Measurements from ENCODE around the gene RAB7B. TPM values are rescaled to one million over a fixed set of nuclear protein-coding genes. Genes with fewer than 3 reads are reported as not detected.

Gene RAB7B
- total RNA-seq, 4 donors from 2014 or later, result 0.78 to 2.4 (median 1.3) TPM

DNA sequence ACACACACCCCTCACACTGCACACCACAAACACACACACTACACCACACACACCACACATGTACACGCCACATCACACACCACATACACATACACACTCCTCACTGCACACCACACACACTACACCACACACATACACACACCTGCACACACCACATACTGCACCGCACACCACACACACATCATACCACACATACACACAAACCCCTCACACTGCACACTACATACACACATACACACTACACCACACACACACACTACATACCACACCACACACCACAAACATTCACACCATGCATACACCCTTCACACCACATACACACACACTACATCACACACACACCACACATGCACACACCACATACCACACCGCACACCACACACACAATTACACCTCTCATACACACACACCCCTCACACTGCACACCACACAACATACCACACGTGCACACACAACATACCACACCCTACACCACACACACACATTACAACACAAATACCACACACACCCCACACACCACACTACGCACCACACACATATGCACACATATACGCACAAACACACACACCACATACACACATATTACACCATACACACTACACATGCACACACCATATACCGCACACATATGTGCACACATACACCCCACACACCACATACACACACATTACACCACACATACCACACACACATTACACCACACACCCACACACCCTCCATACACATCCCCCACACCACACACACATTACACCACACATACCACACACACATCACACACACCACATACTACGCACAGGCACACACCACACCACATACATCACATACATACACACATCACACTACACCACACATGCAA, 29.6 kb downstream of the RAB7B start:
- no peaks in the 10 kb centered on the region for H3K27me3 ChIP-seq
- H3K4me1 ChIP-seq, result no peaks in the 10 kb centered on the region
- WGBS, 2 donors, result 96% methylated on average over 8 of the region's 8 CpGs
- H3K36me3 ChIP-seq, result no peaks in the 10 kb centered on the region
- H3K9me3 ChIP-seq, result no peaks in the 10 kb centered on the region
- no peak overlapping the region for H3K4me3 ChIP-seq
- TF ChIP-seq POLR2A (IDR thresholded peaks at IDR 0.05), result no peak
- TF ChIP-seq EP300 (IDR thresholded peaks at IDR 0.05), result no peak
- DNase-seq (ENCODE audit: low spot score in 2 of 2), result no peak
- no peak overlapping the region for H3K27ac ChIP-seq

DNA sequence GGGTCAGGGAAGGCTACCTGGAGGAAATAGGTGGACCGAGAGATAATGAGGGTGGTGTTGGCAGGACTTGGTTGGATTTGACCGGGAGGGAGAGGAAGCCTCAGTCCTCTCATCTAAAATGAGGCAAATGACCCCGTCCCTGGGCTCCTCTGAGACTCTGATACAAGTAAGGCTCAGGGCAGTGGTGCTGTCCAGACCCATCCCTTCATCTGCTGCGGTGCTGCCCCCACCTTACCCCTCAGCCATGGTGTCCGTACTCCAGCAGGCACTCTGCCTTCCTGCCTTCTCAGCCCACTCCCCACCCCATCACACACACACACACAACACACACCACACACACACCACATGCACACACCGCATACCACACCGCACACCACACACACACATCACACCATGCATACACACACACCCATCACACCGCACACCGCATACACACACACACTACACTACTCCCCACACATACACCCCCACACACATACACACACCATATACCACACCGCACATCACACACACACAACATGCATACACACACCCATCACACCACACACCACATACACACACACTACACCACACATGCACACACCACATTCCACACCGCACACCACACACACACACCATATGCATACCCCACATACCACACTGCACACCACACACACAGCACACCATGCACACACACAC, 30.6 kb downstream of the RAB7B start:
- DNase-seq (ENCODE audit: low spot score in 2 of 2), result no peak
- H3K27ac ChIP-seq, result no peak overlapping the region
- no peaks in the 10 kb centered on the region for H3K4me1 ChIP-seq
- no peaks in the 10 kb centered on the region for H3K36me3 ChIP-seq
- TF ChIP-seq EP300 (IDR thresholded peaks at IDR 0.05) (no peak), CTCF (IDR thresholded peaks at IDR 0.05) (no peak), POLR2A (IDR thresholded peaks at IDR 0.05) (no peak)
- H3K27me3 ChIP-seq, result no peaks in the 10 kb centered on the region
- 68 to 76% methylated on average over 11 of the region's 11 CpGs for WGBS, 2 donors
- H3K4me3 ChIP-seq, result no peak overlapping the region
- H3K9me3 ChIP-seq, result no peaks in the 10 kb centered on the region

DNA sequence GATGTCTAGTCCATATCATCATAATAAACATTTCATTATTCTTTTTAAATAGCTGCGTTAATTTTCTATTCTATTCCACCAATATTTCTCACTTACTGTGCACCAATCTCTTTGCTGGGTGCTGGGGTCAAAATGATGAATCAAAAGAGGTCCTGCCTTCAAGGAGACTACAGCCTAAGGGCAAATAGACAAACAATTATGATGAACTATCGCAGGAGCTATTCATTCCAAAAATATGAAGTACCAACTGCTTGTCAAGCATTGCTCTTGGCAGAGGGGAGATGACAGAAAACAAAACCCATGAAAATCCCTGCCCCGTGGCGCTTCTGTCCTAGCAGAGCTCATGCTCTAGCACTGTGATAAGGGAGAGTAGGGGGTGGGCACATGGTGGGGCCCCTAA, 31.1 kb downstream of the RAB7B start:
- Histone ChIP-seq H3K27me3 (no peaks in the 10 kb centered on the region), H3K36me3 (no peaks in the 10 kb centered on the region), H3K4me1 (no peaks in the 10 kb centered on the region), H3K9me3 (no peaks in the 10 kb centered on the region), H3K27ac (no peak overlapping the region), H3K4me3 (no peak overlapping the region)
- WGBS, 2 donors, result 64 to 70% methylated on average over 4 of the region's 4 CpGs
- no peak for DNase-seq (ENCODE audit: low spot score in 2 of 2)
- TF ChIP-seq EP300 (IDR thresholded peaks at IDR 0.05) (no peak), POLR2A (IDR thresholded peaks at IDR 0.05) (no peak), CTCF (IDR thresholded peaks at IDR 0.05) (no peak)

DNA sequence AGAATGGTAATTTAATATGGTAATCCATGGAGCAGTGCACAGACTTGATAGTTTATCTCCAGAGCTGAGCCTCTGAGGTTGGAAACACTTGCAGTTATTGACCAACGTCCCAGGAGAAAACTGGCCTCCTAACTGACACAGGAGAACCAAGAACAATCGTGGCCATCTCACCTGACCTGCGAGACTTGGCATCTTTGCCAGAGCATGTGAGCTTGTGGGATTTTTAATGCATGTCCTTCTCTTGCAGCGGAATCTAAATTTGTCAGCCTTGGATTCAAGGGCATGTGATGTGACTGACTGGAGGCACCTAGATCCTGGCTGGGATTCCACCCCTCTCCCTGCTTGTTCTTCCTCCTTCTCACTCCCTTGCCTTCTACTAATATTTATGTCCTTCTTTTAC, 32.1 kb downstream of the RAB7B start:
- 82 to 88% methylated on average over 4 of the region's 4 CpGs for WGBS, 2 donors
- no peak overlapping the region for H3K4me3 ChIP-seq

DNA sequence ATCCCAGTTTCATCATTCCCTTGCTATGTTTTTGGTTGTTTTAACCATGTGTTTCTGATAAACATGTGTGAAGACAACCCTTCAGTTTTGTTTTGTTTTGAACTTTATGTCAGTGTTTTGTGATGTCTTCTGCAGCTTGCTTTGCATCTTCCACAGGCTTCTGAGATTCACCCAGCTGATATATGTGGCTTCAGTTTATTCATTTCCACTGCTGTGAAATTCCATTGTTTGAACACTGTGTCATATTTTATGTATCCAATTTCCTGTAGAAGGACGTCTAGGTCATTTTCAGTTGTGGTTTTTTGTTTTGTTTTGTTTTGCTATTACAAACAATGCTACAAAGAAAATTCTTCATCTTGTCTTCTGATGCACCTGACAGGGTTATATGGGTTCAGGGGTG, 32.7 kb downstream of the RAB7B start:
- 11 to 17% methylated on average over 1 of the region's 1 CpG for WGBS, 2 donors
- no peaks in the 10 kb centered on the region for H3K4me1 ChIP-seq
- no peak overlapping the region for H3K27ac ChIP-seq
- no peaks in the 10 kb centered on the region for H3K36me3 ChIP-seq
- no peak for TF ChIP-seq EP300 (IDR thresholded peaks at IDR 0.05)
- TF ChIP-seq POLR2A (IDR thresholded peaks at IDR 0.05), result no peak
- TF ChIP-seq CTCF (IDR thresholded peaks at IDR 0.05), result no peak
- no peak for DNase-seq (ENCODE audit: low spot score in 2 of 2)
- no peaks in the 10 kb centered on the region for H3K27me3 ChIP-seq
- H3K9me3 ChIP-seq, result no peaks in the 10 kb centered on the region
- H3K4me3 ChIP-seq, result no peak overlapping the region

More for the DNA sequence above, 32.1 kb downstream of the RAB7B start:
- Histone ChIP-seq H3K27ac (no peak overlapping the region), H3K36me3 (no peaks in the 10 kb centered on the region), H3K27me3 (no peaks in the 10 kb centered on the region), H3K9me3 (no peaks in the 10 kb centered on the region), H3K4me1 (no peaks in the 10 kb centered on the region)
- TF ChIP-seq CTCF (IDR thresholded peaks at IDR 0.05) (no peak), EP300 (IDR thresholded peaks at IDR 0.05) (no peak), POLR2A (IDR thresholded peaks at IDR 0.05) (no peak)
- DNase-seq (ENCODE audit: low spot score in 2 of 2), result no peak
